HUES48 (cell line): ENCODE measurements around the gene NFYC.
A peak's percentile ranks its signal among the peaks of the same experiment; 100 is the strongest.

Experiments
- H3K27ac ChIP-seq: one replicate; pipeline ENCODE4 v1.7.0; 2013; ENCODE audit warnings: low read depth, low read length, inconsistent platforms
- H3K27me3 ChIP-seq: 2 replicates; pipeline ENCODE4 v1.6.1; 2013; ENCODE audit warnings: mild to moderate bottlenecking, low read length; ENCODE audit not compliant: control insufficient read depth, insufficient read depth
- H3K36me3 ChIP-seq: 2 replicates; pipeline ENCODE4 v1.6.1; 2013; ENCODE audit warnings: low read length; ENCODE audit not compliant: control insufficient read depth, insufficient read depth
- H3K4me1 ChIP-seq: 2 replicates; pipeline ENCODE4 v1.6.1; 2013; ENCODE audit warnings: mild to moderate bottlenecking, low read length; ENCODE audit not compliant: control insufficient read depth, insufficient read depth
- H3K4me3 ChIP-seq: 2 replicates; pipeline ENCODE4 v1.5.1; 2013; ENCODE audit warnings: mild to moderate bottlenecking, low read depth, low read length
- H3K9ac ChIP-seq: 2 replicates; pipeline ENCODE4 v1.6.1; 2013; ENCODE audit warnings: mild to moderate bottlenecking, low read depth, low read length, moderate library complexity
- H3K9me3 ChIP-seq: 2 replicates; pipeline ENCODE4 v1.6.1; 2013; ENCODE audit warnings: low read length; ENCODE audit not compliant: control insufficient read depth, insufficient read depth

The NFYC gene

GRCh38 chr1:40665335-40666171, 26.0 kb upstream of the NFYC start, which contains the start of gene RIMS3:
TSS of gene RIMS3 (minus strand) at chr1:40665682. CDS start at chr1:40641925, 23,757 bp downstream.
- Histone ChIP-seq H3K9ac (peak within 1 kb of the TSS; percentile 72), H3K27me3 (no peaks in the 10 kb centered on the region), H3K27ac (no peak within 1 kb of the TSS), H3K9me3 (no peaks in the 10 kb centered on the region), H3K36me3 (no peaks in the 10 kb centered on the region), H3K4me3 (peak within 1 kb of the TSS; percentile 95), H3K4me1 (peaks cover 20% of the 10 kb centered on the region)

- Histone ChIP-seq H3K4me3 (peak overlapping the region; percentile 52), H3K9me3 (no peaks in the 10 kb centered on the region), H3K27ac (no peak overlapping the region), H3K36me3 (no peaks in the 10 kb centered on the region), H3K27me3 (no peaks in the 10 kb centered on the region), H3K9ac (no peak overlapping the region), H3K4me1 (0 out of 2 replicates have a peak, but pooled peaks cover 4% of the 10 kb centered on the region)
Observed at GRCh38 chr1:40668769-40669525, 22.6 kb upstream of the NFYC start.

- Histone ChIP-seq H3K36me3 (no peaks in the 10 kb centered on the region), H3K27me3 (no peaks in the 10 kb centered on the region), H3K4me1 (no peaks in the 10 kb centered on the region), H3K9ac (no peak overlapping the region), H3K9me3 (no peaks in the 10 kb centered on the region), H3K4me3 (no peak overlapping the region), H3K27ac (no peak overlapping the region)
Observed at GRCh38 chr1:40673452-40673851, 18.1 kb upstream of the NFYC start.

GRCh38 chr1:40676501-40676900, 15.0 kb upstream of the NFYC start:
- H3K9ac ChIP-seq: no peak overlapping the region

GRCh38 chr1:40679165-40679953, 12.1 kb upstream of the NFYC start:
- no peak overlapping the region for H3K27ac ChIP-seq
- no peaks in the 10 kb centered on the region for H3K4me1 ChIP-seq
- no peak overlapping the region for H3K9ac ChIP-seq
- H3K36me3 ChIP-seq: no peaks in the 10 kb centered on the region
- no peak overlapping the region for H3K4me3 ChIP-seq
- H3K27me3 ChIP-seq: no peaks in the 10 kb centered on the region
- no peaks in the 10 kb centered on the region for H3K9me3 ChIP-seq

More at GRCh38 chr1:40676501-40676900, 15.0 kb upstream of the NFYC start:
- Histone ChIP-seq H3K9me3 (no peaks in the 10 kb centered on the region), H3K4me1 (no peaks in the 10 kb centered on the region), H3K36me3 (no peaks in the 10 kb centered on the region), H3K27me3 (no peaks in the 10 kb centered on the region), H3K27ac (no peak overlapping the region), H3K4me3 (no peak overlapping the region)

GRCh38 chr1:40684669-40685068, 6.8 kb upstream of the NFYC start:
- H3K36me3 ChIP-seq: peaks cover 6% of the 10 kb centered on the region
- H3K27ac ChIP-seq: no peak overlapping the region
- H3K27me3 ChIP-seq: no peaks in the 10 kb centered on the region
- no peaks in the 10 kb centered on the region for H3K9me3 ChIP-seq
- H3K4me1 ChIP-seq: no peaks in the 10 kb centered on the region
- no peak overlapping the region for H3K4me3 ChIP-seq
- no peak overlapping the region for H3K9ac ChIP-seq

- Histone ChIP-seq H3K9me3 (no peaks in the 10 kb centered on the region), H3K36me3 (peaks cover 9% of the 10 kb centered on the region), H3K27ac (no peak overlapping the region), H3K9ac (no peak overlapping the region), H3K4me1 (peaks cover 7% of the 10 kb centered on the region), H3K4me3 (no peak overlapping the region), H3K27me3 (no peaks in the 10 kb centered on the region)
Observed at GRCh38 chr1:40687059-40687458, 4.4 kb upstream of the NFYC start.

- Histone ChIP-seq H3K9me3 (no peaks in the 10 kb centered on the region), H3K4me3 (no peak overlapping the region), H3K4me1 (peaks cover 8% of the 10 kb centered on the region)
Observed at GRCh38 chr1:40687661-40688060, 3.8 kb upstream of the NFYC start.

GRCh38 chr1:40689737-40690136, 1.8 kb upstream of the NFYC start:
- peaks cover 9% of the 10 kb centered on the region for H3K36me3 ChIP-seq
- no peaks in the 10 kb centered on the region for H3K9me3 ChIP-seq
- no peak overlapping the region for H3K4me3 ChIP-seq
- no peak overlapping the region for H3K9ac ChIP-seq
- H3K4me1 ChIP-seq: peaks cover 20% of the 10 kb centered on the region
- no peaks in the 10 kb centered on the region for H3K27me3 ChIP-seq
- no peak overlapping the region for H3K27ac ChIP-seq

More at GRCh38 chr1:40687661-40688060, 3.8 kb upstream of the NFYC start:
- Histone ChIP-seq H3K27ac (no peak overlapping the region), H3K27me3 (no peaks in the 10 kb centered on the region), H3K36me3 (peaks cover 9% of the 10 kb centered on the region), H3K9ac (no peak overlapping the region)

GRCh38 chr1:40690771-40691537, 550 bp upstream of the NFYC start:
- H3K4me1 ChIP-seq: peaks cover 24% of the 10 kb centered on the region
- peak overlapping the region; percentile 100 for H3K9ac ChIP-seq
- no peaks in the 10 kb centered on the region for H3K9me3 ChIP-seq
- no peaks in the 10 kb centered on the region for H3K27me3 ChIP-seq
- peak overlapping the region; percentile 67 for H3K4me3 ChIP-seq
- peak overlapping the region; percentile 100 for H3K27ac ChIP-seq
- peaks cover 9% of the 10 kb centered on the region for H3K36me3 ChIP-seq
